Measurements from ENCODE around the gene FUCA2.

Gene FUCA2

DNA sequence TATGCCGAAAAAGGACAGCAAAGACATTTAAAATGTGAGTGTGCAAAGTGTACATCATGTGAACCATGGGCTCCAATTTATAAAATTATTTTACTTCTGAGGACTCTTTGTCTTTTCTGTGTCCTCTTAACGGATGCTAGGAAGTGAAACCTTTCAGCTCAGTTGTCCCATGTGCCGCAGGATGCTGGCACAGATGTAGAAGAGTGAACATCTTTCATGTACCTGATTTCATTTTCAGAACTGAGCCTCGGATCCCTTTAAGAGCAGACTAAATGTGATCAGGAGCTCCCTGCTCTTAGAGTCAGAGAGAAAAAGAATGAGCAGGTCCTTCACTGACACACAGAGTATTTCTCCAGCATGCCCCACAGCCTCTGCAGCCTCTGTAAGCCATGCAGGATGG lies 27.6 kb upstream of the FUCA2 start:
- no peaks in the 10 kb centered on the region for H3K27me3 ChIP-seq (ENCODE audit: insufficient read depth, low read length, poor library complexity)
- WGBS (ENCODE audit: extremely low coverage, insufficient coverage, low lambda C conversion rate) = no CpG with 5 or more reads among the region's 4 CpGs
- no peak overlapping the region for H2AK5ac ChIP-seq (ENCODE audit: low read length)
- H3K56ac ChIP-seq (ENCODE audit: low read length) = no peak overlapping the region
- H3K4me3 ChIP-seq (ENCODE audit: low read length) = no peak overlapping the region
- H4K5ac ChIP-seq (ENCODE audit: low read length) = no peak overlapping the region
- no peak overlapping the region for H3K27ac ChIP-seq (ENCODE audit: low read depth, low read length)
- no peak overlapping the region for H3K4ac ChIP-seq (ENCODE audit: low read depth, low read length)
- no peak overlapping the region for H2BK120ac ChIP-seq (ENCODE audit: low read depth, low read length)
- no peaks in the 10 kb centered on the region for H3K79me1 ChIP-seq (ENCODE audit: low read length)
- no peak overlapping the region for H2BK5ac ChIP-seq (ENCODE audit: low read length)
- H3K23ac ChIP-seq (ENCODE audit: low read length) = no peak overlapping the region
- no peak for DNase-seq
- no peaks in the 10 kb centered on the region for H3K36me3 ChIP-seq (ENCODE audit: control insufficient read depth, insufficient read depth, low read length)
- no peak overlapping the region for H4K8ac ChIP-seq (ENCODE audit: low read depth, low read length)
- no peak overlapping the region for H3K4me2 ChIP-seq (ENCODE audit: low read length)
- H2BK15ac ChIP-seq (replicated peaks; ENCODE audit: low read depth) = no peak overlapping the region
- peaks cover 2% of the 10 kb centered on the region for H3K4me1 ChIP-seq (ENCODE audit: control insufficient read depth, low read depth, low read length)
- no peak overlapping the region for H3K18ac ChIP-seq (ENCODE audit: low read length)
- H3K9ac ChIP-seq (ENCODE audit: low read length) = no peak overlapping the region
- no peaks in the 10 kb centered on the region for H3K79me2 ChIP-seq (ENCODE audit: control insufficient read depth, insufficient read depth, low read length)

DNA sequence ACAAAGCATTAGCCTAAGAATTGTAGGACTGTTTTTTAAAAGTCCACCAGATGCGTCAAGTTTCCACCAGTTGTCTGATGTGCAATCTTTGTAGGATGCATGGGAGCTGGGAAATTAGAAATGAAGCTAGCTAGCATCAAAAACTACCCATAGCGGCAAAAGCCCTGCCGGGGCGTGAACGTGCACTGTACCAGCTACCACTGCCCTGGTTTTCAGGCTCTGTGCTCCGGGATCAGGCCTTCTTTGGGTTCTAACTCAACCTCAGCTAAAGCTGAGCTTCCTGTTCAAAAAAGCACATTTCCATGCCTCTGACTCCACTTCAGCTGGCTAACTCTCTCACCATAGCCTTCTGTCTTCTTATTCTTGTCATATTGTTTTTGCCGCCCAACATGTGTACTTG lies 26.9 kb upstream of the FUCA2 start:
- Histone ChIP-seq H3K4me3 (ENCODE audit: low read length) (no peak overlapping the region), H3K27me3 (ENCODE audit: insufficient read depth, low read length, poor library complexity) (no peaks in the 10 kb centered on the region)

DNA sequence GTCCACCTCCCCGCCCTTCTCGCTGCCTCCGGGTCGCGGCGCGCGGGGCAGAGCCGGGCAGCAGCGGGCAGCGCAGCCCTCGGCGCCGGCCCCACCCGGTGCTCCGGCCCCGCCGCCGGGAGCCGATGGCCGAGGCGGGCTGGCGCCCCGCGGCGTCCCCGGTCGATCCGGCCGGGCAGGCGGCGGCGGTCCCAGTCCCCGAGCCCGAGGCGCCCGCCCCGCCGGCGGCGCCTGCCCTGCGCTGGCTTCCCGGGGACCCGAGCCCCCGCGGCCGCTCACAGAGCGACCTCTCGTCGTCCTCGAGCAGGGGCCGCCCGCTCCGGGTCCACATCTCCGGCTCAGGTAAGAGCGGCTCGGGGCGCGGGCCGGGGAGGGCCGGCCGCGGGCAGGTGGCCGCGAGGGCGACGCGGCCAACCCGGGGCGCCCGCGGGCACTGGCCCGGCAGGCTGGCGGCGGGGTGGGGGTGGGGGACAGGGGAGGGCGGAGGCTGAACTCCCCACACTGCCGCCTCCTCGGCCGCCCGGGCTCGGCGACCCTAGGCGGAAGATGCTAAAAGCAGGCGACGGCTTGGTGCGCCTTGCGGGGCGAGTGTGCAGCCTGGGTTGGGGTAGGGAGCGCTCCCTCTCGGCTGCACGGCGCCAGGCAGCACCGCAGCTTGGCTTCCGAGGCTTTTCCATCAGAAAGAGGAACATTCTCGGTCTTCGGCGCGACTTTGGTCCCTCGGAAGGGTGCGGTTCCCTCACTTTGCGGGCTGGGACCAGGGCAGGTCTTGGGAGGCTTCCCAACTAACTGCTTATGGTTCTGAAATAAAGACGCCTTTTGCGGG lies 25.6 kb upstream of the FUCA2 start:
- WGBS (ENCODE audit: extremely low coverage, insufficient coverage, low lambda C conversion rate) = no CpG with 5 or more reads among the region's 103 CpGs

More for the DNA sequence above, 26.9 kb upstream of the FUCA2 start:
- peaks cover 1% of the 10 kb centered on the region for H3K4me1 ChIP-seq (ENCODE audit: control insufficient read depth, low read depth, low read length)
- no peak overlapping the region for H2BK5ac ChIP-seq (ENCODE audit: low read length)
- H2AK5ac ChIP-seq (ENCODE audit: low read length) = no peak overlapping the region
- H3K9ac ChIP-seq (ENCODE audit: low read length) = no peak overlapping the region
- DNase-seq = no peak
- no peak overlapping the region for H2BK120ac ChIP-seq (ENCODE audit: low read depth, low read length)
- no peak overlapping the region for H4K5ac ChIP-seq (ENCODE audit: low read length)
- no peak overlapping the region for H3K27ac ChIP-seq (ENCODE audit: low read depth, low read length)
- H3K23ac ChIP-seq (ENCODE audit: low read length) = no peak overlapping the region
- H2BK15ac ChIP-seq (replicated peaks; ENCODE audit: low read depth) = no peak overlapping the region
- H3K79me2 ChIP-seq (ENCODE audit: control insufficient read depth, insufficient read depth, low read length) = no peaks in the 10 kb centered on the region
- H4K8ac ChIP-seq (ENCODE audit: low read depth, low read length) = no peak overlapping the region
- no peak overlapping the region for H3K56ac ChIP-seq (ENCODE audit: low read length)
- no peak overlapping the region for H3K18ac ChIP-seq (ENCODE audit: low read length)
- H3K4me2 ChIP-seq (ENCODE audit: low read length) = no peak overlapping the region
- H3K79me1 ChIP-seq (ENCODE audit: low read length) = no peaks in the 10 kb centered on the region
- H3K4ac ChIP-seq (ENCODE audit: low read depth, low read length) = no peak overlapping the region
- no peaks in the 10 kb centered on the region for H3K36me3 ChIP-seq (ENCODE audit: control insufficient read depth, insufficient read depth, low read length)
- no CpG with 5 or more reads among the region's 7 CpGs for WGBS (ENCODE audit: extremely low coverage, insufficient coverage, low lambda C conversion rate)

DNA sequence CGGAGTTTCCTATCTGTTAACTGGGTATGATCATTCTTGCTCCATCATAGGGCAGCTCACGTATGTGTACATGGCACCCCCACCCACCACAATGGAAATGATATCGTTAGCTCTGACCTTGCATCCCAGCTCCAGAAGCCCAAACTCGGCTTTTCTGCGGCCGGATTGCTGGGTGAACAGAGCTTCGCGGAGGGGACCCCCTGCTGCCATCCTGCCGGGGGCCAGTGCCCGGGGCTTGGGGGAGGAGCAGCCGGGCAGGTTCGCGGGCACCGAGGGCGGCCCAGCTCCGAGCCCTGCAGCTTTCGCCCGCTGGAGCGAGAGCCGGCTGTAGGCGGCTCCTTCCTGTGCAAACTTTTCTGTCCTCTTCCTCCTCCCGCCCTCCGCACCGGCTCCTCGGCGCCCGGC lies 24.9 kb upstream of the FUCA2 start:
- no peaks in the 10 kb centered on the region for H3K79me2 ChIP-seq (ENCODE audit: control insufficient read depth, insufficient read depth, low read length)
- peak; percentile 41 for DNase-seq
- no peak overlapping the region for H2BK5ac ChIP-seq (ENCODE audit: low read length)
- peak overlapping the region; percentile 42 for H2BK15ac ChIP-seq (replicated peaks; ENCODE audit: low read depth)
- H3K4me2 ChIP-seq (ENCODE audit: low read length) = peak overlapping the region; percentile 8
- H3K9ac ChIP-seq (ENCODE audit: low read length) = peak overlapping the region; percentile 57
- no peaks in the 10 kb centered on the region for H3K27me3 ChIP-seq (ENCODE audit: insufficient read depth, low read length, poor library complexity)
- H3K79me1 ChIP-seq (ENCODE audit: low read length) = no peaks in the 10 kb centered on the region
- H4K5ac ChIP-seq (ENCODE audit: low read length) = no peak overlapping the region
- H3K36me3 ChIP-seq (ENCODE audit: control insufficient read depth, insufficient read depth, low read length) = no peaks in the 10 kb centered on the region
- H3K18ac ChIP-seq (ENCODE audit: low read length) = peak overlapping the region; percentile 94
- H4K8ac ChIP-seq (ENCODE audit: low read depth, low read length) = no peak overlapping the region
- H3K4me3 ChIP-seq (ENCODE audit: low read length) = peak overlapping the region; percentile 28
- H3K4ac ChIP-seq (ENCODE audit: low read depth, low read length) = peak overlapping the region; percentile 65
- WGBS (ENCODE audit: extremely low coverage, insufficient coverage, low lambda C conversion rate) = no CpG with 5 or more reads among the region's 27 CpGs
- peak overlapping the region; percentile 75 for H3K56ac ChIP-seq (ENCODE audit: low read length)
- H2AK5ac ChIP-seq (ENCODE audit: low read length) = no peak overlapping the region
- H3K27ac ChIP-seq (ENCODE audit: low read depth, low read length) = no peak overlapping the region
- H3K4me1 ChIP-seq (ENCODE audit: control insufficient read depth, low read depth, low read length) = peaks cover 1% of the 10 kb centered on the region
- H2BK120ac ChIP-seq (ENCODE audit: low read depth, low read length) = peak overlapping the region; percentile 90
- H3K23ac ChIP-seq (ENCODE audit: low read length) = no peak overlapping the region

More for the DNA sequence above, 25.6 kb upstream of the FUCA2 start:
- H4K5ac ChIP-seq (ENCODE audit: low read length) = no peak overlapping the region
- no peaks in the 10 kb centered on the region for H3K36me3 ChIP-seq (ENCODE audit: control insufficient read depth, insufficient read depth, low read length)
- peak; percentile 84 for DNase-seq
- H3K4me2 ChIP-seq (ENCODE audit: low read length) = peak overlapping the region; percentile 80
- no peaks in the 10 kb centered on the region for H3K79me2 ChIP-seq (ENCODE audit: control insufficient read depth, insufficient read depth, low read length)
- no peak overlapping the region for H4K8ac ChIP-seq (ENCODE audit: low read depth, low read length)
- peak overlapping the region; percentile 90 for H2BK120ac ChIP-seq (ENCODE audit: low read depth, low read length)
- peak overlapping the region; percentile 64 for H3K9ac ChIP-seq (ENCODE audit: low read length)
- H2BK15ac ChIP-seq (replicated peaks; ENCODE audit: low read depth) = peak overlapping the region; percentile 42
- H3K56ac ChIP-seq (ENCODE audit: low read length) = peak overlapping the region; percentile 84
- no peak overlapping the region for H3K27ac ChIP-seq (ENCODE audit: low read depth, low read length)
- no peaks in the 10 kb centered on the region for H3K79me1 ChIP-seq (ENCODE audit: low read length)
- peak overlapping the region; percentile 94 for H3K18ac ChIP-seq (ENCODE audit: low read length)
- peaks cover 1% of the 10 kb centered on the region for H3K4me1 ChIP-seq (ENCODE audit: control insufficient read depth, low read depth, low read length)
- H2AK5ac ChIP-seq (ENCODE audit: low read length) = no peak overlapping the region
- no peak overlapping the region for H3K23ac ChIP-seq (ENCODE audit: low read length)
- peak overlapping the region; percentile 65 for H3K4ac ChIP-seq (ENCODE audit: low read depth, low read length)
- H3K4me3 ChIP-seq (ENCODE audit: low read length) = peak overlapping the region; percentile 34
- no peak overlapping the region for H2BK5ac ChIP-seq (ENCODE audit: low read length)
- H3K27me3 ChIP-seq (ENCODE audit: insufficient read depth, low read length, poor library complexity) = no peaks in the 10 kb centered on the region

DNA sequence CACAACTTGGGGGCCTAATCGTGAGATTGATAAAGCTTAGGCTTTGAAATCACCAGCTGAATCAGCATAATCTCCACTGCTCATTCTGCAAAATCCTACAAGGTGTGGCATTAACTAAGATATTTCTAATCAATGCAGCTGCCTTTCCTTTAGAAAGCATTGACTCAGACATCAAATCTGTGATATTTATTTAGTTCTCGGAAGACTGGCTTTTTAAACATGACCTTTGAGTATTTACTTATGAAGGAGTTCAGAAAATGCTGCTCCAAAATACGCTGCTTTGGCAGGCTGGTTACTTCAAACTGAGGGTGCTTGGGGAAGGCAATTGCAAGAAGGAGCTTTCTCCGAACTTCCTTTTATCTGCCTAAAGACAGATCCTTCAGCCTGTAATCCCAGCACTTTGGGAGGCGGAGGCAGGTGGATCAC lies 23.7 kb upstream of the FUCA2 start:
- no peaks in the 10 kb centered on the region for H3K27me3 ChIP-seq (ENCODE audit: insufficient read depth, low read length, poor library complexity)
- no CpG with 5 or more reads among the region's 5 CpGs for WGBS (ENCODE audit: extremely low coverage, insufficient coverage, low lambda C conversion rate)

More for the DNA sequence above, 23.7 kb upstream of the FUCA2 start:
- no peaks in the 10 kb centered on the region for H3K36me3 ChIP-seq (ENCODE audit: control insufficient read depth, insufficient read depth, low read length)
- H3K18ac ChIP-seq (ENCODE audit: low read length) = no peak overlapping the region
- no peaks in the 10 kb centered on the region for H3K79me1 ChIP-seq (ENCODE audit: low read length)
- H3K27ac ChIP-seq (ENCODE audit: low read depth, low read length) = no peak overlapping the region
- H3K56ac ChIP-seq (ENCODE audit: low read length) = no peak overlapping the region
- peaks cover 1% of the 10 kb centered on the region for H3K4me1 ChIP-seq (ENCODE audit: control insufficient read depth, low read depth, low read length)
- H2BK120ac ChIP-seq (ENCODE audit: low read depth, low read length) = no peak overlapping the region
- H3K4ac ChIP-seq (ENCODE audit: low read depth, low read length) = no peak overlapping the region
- no peaks in the 10 kb centered on the region for H3K79me2 ChIP-seq (ENCODE audit: control insufficient read depth, insufficient read depth, low read length)
- DNase-seq = no peak
- no peak overlapping the region for H3K23ac ChIP-seq (ENCODE audit: low read length)
- no peak overlapping the region for H4K5ac ChIP-seq (ENCODE audit: low read length)
- no peak overlapping the region for H2BK5ac ChIP-seq (ENCODE audit: low read length)
- H4K8ac ChIP-seq (ENCODE audit: low read depth, low read length) = no peak overlapping the region
- no peak overlapping the region for H3K4me2 ChIP-seq (ENCODE audit: low read length)
- H3K9ac ChIP-seq (ENCODE audit: low read length) = no peak overlapping the region
- H3K4me3 ChIP-seq (ENCODE audit: low read length) = no peak overlapping the region
- no peak overlapping the region for H2BK15ac ChIP-seq (replicated peaks; ENCODE audit: low read depth)
- H2AK5ac ChIP-seq (ENCODE audit: low read length) = no peak overlapping the region
